ENCODE measurements around the gene CDH22.

The CDH22 gene

DNA sequence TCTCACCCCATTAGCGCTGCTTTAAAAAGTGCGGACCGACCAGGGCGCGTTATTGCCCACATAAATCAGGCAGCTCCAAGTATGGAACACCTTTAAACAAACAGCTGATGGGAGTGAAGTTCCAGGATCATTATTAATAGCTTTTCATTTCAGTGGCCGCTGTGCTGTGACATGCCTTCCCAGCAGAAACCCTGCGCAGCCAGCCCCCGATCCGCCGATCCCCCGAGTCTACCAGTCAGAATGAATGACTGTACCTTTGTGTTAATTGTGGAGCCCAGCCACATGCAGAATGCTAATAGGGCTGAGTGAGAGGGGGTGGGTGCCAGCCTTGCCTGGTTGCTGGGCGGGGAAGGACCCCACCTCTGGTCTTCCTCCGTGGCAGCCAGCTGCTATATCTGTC is 21.9 kb downstream of the CDH22 start:
- TF ChIP-seq, protein P1, sequence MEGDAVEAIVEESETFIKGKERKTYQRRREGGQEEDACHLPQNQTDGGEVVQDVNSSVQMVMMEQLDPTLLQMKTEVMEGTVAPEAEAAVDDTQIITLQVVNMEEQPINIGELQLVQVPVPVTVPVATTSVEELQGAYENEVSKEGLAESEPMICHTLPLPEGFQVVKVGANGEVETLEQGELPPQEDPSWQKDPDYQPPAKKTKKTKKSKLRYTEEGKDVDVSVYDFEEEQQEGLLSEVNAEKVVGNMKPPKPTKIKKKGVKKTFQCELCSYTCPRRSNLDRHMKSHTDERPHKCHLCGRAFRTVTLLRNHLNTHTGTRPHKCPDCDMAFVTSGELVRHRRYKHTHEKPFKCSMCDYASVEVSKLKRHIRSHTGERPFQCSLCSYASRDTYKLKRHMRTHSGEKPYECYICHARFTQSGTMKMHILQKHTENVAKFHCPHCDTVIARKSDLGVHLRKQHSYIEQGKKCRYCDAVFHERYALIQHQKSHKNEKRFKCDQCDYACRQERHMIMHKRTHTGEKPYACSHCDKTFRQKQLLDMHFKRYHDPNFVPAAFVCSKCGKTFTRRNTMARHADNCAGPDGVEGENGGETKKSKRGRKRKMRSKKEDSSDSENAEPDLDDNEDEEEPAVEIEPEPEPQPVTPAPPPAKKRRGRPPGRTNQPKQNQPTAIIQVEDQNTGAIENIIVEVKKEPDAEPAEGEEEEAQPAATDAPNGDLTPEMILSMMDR (IDR thresholded peaks at IDR 0.05; ENCODE audit: low read depth, low read length, missing control alignments), result no peak
- no peak overlapping the region for H3K4me3 ChIP-seq (ENCODE audit: low read depth, low read length)
- no peak for DNase-seq (ENCODE audit: low read depth)

DNA sequence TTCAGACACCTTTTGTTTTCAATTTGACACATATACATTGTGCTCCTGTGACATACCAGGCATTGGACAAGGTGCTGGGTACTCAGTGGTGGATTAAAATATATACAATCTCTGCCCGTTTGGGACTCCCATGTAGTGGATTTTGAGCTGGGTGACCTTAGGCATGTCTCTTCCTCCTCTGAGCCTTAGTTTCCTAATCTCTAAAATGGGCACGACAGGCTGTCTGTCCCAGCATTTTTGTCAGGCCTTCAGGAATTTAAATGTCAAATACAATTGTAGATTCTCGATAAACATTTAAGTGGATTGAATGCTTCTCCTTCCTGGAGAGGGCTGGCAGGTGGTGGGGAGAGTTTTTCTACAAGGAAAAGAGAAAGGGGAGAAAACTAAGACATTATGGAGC is 22.6 kb downstream of the CDH22 start:
- DNase-seq (ENCODE audit: low read depth), result no peak
- H3K4me3 ChIP-seq (ENCODE audit: low read depth, low read length), result no peak overlapping the region
- TF ChIP-seq, protein P1 (IDR thresholded peaks at IDR 0.05; ENCODE audit: low read depth, low read length, missing control alignments), result no peak

DNA sequence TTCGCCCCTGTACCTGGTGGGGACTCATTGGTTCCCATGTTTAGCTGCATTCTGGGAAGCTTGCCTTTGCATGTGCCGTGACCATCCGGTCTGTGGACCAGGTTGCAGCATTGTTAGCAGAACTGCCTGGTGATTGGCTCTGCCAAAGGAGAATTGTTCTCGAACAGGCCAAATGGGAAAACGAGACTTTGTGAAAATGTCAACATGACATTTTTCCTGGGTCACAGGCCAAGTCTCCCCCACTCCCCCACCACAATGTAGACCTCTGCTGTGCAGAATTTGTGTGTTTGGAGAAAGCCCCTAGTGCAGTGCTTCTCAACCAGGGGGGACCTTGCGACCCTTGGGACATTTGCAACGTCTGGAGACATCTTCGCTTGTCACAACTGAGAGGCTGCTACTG is 23.2 kb downstream of the CDH22 start:
- TF ChIP-seq, protein P1 (IDR thresholded peaks at IDR 0.05; ENCODE audit: low read depth, low read length, missing control alignments), result no peak
- no peak overlapping the region for H3K4me3 ChIP-seq (ENCODE audit: low read depth, low read length)
- DNase-seq (ENCODE audit: low read depth), result no peak

DNA sequence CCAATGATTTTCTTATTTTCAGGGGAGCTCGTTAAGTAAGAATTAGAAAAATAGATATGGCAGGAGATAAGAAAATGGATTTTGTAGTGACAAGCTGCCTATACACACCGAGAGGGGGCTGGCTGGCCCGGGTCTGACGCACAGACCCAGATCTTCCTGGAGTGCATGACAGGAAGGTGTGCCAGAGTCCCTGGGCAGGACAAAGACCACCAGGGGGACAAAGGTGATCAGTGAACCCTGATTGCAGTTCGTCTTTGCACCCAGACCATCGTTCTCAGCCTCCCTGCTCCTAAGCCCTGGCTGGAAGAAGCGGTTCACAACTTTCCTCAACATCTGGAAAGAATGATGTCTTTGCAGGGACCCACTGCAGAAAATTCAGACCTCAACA is 24.3 kb downstream of the CDH22 start:
- no peak overlapping the region for H3K4me3 ChIP-seq (ENCODE audit: low read depth, low read length)
- no peak for DNase-seq (ENCODE audit: low read depth)
- TF ChIP-seq, protein P1 (IDR thresholded peaks at IDR 0.05; ENCODE audit: low read depth, low read length, missing control alignments), result no peak

DNA sequence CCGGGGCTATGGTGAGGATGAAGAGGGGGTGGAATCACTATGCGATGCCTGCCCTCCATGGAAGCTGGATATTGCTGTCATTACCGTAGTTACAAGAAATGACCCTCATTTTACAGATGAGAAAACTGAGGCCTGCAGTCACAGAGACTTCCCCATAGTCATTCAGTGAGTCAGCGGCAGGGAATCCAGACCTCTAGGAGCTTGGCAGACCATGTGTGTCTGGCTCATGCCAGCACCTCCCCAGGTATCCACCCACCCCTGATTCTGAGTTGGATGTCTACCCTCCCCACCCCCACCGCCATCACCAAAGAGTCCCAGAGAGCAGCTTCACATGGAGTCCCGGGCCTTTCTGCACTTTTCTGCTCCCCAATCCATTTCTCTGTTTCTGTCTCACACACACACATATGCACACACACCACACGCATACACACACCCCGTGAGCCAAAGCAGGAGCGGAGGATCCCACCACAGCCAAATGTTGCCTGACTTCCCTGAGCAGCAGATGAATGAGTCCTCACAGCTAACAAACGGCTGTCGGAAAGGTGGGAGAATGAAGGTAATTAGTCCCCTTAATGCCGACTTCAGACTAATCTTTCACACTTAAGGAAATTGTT is 24.8 kb downstream of the CDH22 start:
- TF ChIP-seq, protein P1 (IDR thresholded peaks at IDR 0.05; ENCODE audit: low read depth, low read length, missing control alignments), result no peak
- no peak overlapping the region for H3K4me3 ChIP-seq (ENCODE audit: low read depth, low read length)
- no peak for DNase-seq (ENCODE audit: low read depth)

DNA sequence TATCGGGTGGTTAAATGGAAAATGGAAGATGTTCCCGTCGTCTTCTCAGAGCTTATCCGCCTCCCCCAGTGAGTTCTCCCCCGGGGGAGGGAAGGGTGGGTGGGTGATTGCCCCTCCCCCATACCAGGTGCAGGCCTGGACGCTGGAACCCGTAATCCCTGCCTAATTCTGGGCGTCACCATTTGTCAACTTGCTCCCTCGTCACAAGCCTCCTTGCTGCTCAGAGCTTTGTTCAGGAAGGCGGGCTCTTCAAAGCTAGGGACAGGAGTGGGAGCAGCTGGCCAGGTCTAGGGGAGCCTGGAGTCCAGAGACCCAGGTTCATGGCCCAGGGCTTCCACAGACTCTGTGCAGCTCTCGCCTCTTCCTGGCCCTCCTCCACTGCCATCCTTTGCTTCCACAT is 25.6 kb downstream of the CDH22 start:
- TF ChIP-seq, protein P1 (IDR thresholded peaks at IDR 0.05; ENCODE audit: low read depth, low read length, missing control alignments), result no peak
- DNase-seq (ENCODE audit: low read depth), result no peak
- H3K4me3 ChIP-seq (ENCODE audit: low read depth, low read length), result no peak overlapping the region

DNA sequence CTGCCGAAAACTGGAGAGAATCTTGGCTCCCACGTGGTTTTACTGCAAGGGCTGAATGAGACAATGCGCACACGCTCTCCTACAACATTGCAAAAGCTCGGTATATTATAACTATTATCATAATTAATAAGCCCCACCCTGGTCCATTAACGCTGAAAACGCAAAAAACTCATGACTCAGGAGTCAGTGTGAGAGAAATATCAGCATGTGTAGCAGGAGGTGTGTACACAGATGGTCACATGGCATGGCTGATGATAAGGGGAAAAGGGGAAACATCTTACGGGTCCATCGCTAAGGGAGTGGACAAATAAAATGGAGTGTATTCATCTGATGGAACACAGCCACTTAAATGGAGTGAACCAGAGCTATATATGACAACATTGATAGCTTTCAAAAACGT is 29.2 kb downstream of the CDH22 start:
- TF ChIP-seq, protein P1 (IDR thresholded peaks at IDR 0.05; ENCODE audit: low read depth, low read length, missing control alignments), result no peak
- H3K4me3 ChIP-seq (ENCODE audit: low read depth, low read length), result no peak overlapping the region
- no peak for DNase-seq (ENCODE audit: low read depth)
